Colonic mucosa (tissue), 4 donors: ENCODE data around the gene SMTNL2. TPM values are rescaled to one million over a fixed set of nuclear protein-coding genes. Genes with fewer than 3 reads are reported as not detected.

Source experiments
- DNase-seq: peaks from one replicate; pipeline ENCODE4 v3.0.0-alpha.2; 2020
- H3K27ac ChIP-seq: fragments of 200-600 bp; one replicate; pipeline ENCODE4 v1.8.0; 2021
- H3K27me3 ChIP-seq: fragments of 200-600 bp; one replicate; pipeline ENCODE4 v1.8.0; 2021
- H3K36me3 ChIP-seq: fragments of 200-600 bp; one replicate; pipeline ENCODE4 v1.8.0; 2021
- H3K4me1 ChIP-seq: fragments of 200-600 bp; one replicate; pipeline ENCODE4 v1.8.0; 2021; ENCODE audit warnings: mild to moderate bottlenecking
- H3K4me3 ChIP-seq: fragments of 200-600 bp; one replicate; pipeline ENCODE4 v1.8.0; 2021
- H3K9ac ChIP-seq, 2 donors: one replicate each; pipeline ENCODE4 v1.7.0; 2013; ENCODE audit warnings: control low read depth in 2 of 2, low read depth in 2 of 2, low read length in 2 of 2
- H3K9me3 ChIP-seq: fragments of 200-600 bp; one replicate; pipeline ENCODE4 v1.8.0; 2021
- intact Hi-C: fragments of 100-400 bp; cut with DNase I; formaldehyde crosslinking; loops from one replicate; pipeline ENCODE4 v1.14.1; 2022
- total RNA-seq, 2 donors: library from RNA; stranded (reverse); fragmentation: NEBNext Ultra II Directional in 1 of 2; extraction: Animal tissue kit (Norgen Biotek cat#: 25700) in 1 of 2; gene quantifications; one replicate each; pipeline ENCODE4 v1.2.1, GENCODE V29; 2021
- TF ChIP-seq, protein P1 (sequence below): fragments of 200-600 bp; IDR thresholded peaks from one replicate; pipeline ENCODE4 v1.8.0; 2022; ENCODE audit warnings: antibody characterized with exemption, mild to moderate bottlenecking
- donor health status: healthy.
- donor health status: DM: no; HTN: no; CAD: no.
- donor health status: DM: no; HTN: no; CAD: no.

Gene SMTNL2
- total RNA-seq, 2 donors from 2014 or later, result 0.27 TPM; not detected in 1

- TF ChIP-seq, protein P1, sequence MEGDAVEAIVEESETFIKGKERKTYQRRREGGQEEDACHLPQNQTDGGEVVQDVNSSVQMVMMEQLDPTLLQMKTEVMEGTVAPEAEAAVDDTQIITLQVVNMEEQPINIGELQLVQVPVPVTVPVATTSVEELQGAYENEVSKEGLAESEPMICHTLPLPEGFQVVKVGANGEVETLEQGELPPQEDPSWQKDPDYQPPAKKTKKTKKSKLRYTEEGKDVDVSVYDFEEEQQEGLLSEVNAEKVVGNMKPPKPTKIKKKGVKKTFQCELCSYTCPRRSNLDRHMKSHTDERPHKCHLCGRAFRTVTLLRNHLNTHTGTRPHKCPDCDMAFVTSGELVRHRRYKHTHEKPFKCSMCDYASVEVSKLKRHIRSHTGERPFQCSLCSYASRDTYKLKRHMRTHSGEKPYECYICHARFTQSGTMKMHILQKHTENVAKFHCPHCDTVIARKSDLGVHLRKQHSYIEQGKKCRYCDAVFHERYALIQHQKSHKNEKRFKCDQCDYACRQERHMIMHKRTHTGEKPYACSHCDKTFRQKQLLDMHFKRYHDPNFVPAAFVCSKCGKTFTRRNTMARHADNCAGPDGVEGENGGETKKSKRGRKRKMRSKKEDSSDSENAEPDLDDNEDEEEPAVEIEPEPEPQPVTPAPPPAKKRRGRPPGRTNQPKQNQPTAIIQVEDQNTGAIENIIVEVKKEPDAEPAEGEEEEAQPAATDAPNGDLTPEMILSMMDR, result no peak
- Histone ChIP-seq H3K27me3 (no peaks in the 10 kb centered on the region), H3K9me3 (no peaks in the 10 kb centered on the region), H3K36me3 (no peaks in the 10 kb centered on the region), H3K9ac (peak within 1 kb of the TSS; percentile 77 to 95), H3K27ac (peak within 1 kb of the TSS; percentile 80), H3K4me3 (peak within 1 kb of the TSS; percentile 38), H3K4me1 (peaks cover 8% of the 10 kb centered on the region)
- DNase-seq, result peak; percentile 94
- intact Hi-C loops, result no loop called here
These were observed 23.9 kb upstream of the SMTNL2 start, which contains the start of gene GGT6 for GRCh38 chr17:4560421-4560820. GGT6 (minus strand) TSS chr17:4560577; CDS start chr17:4560521, 56 bp downstream.

- H3K9ac ChIP-seq, result peak overlapping the region in 1 of 2 donors; percentile 95
- peaks cover 8% of the 10 kb centered on the region for H3K4me1 ChIP-seq
- intact Hi-C loops, result no loop called here
- TF ChIP-seq, protein P1, result no peak
- H3K27ac ChIP-seq, result peak overlapping the region; percentile 80
- no peak overlapping the region for H3K4me3 ChIP-seq
- H3K36me3 ChIP-seq, result no peaks in the 10 kb centered on the region
- no peaks in the 10 kb centered on the region for H3K9me3 ChIP-seq
- H3K27me3 ChIP-seq, result no peaks in the 10 kb centered on the region
- DNase-seq, result peak; percentile 54
These were observed 23.5 kb upstream of the SMTNL2 start for GRCh38 chr17:4560837-4561256.

DNA sequence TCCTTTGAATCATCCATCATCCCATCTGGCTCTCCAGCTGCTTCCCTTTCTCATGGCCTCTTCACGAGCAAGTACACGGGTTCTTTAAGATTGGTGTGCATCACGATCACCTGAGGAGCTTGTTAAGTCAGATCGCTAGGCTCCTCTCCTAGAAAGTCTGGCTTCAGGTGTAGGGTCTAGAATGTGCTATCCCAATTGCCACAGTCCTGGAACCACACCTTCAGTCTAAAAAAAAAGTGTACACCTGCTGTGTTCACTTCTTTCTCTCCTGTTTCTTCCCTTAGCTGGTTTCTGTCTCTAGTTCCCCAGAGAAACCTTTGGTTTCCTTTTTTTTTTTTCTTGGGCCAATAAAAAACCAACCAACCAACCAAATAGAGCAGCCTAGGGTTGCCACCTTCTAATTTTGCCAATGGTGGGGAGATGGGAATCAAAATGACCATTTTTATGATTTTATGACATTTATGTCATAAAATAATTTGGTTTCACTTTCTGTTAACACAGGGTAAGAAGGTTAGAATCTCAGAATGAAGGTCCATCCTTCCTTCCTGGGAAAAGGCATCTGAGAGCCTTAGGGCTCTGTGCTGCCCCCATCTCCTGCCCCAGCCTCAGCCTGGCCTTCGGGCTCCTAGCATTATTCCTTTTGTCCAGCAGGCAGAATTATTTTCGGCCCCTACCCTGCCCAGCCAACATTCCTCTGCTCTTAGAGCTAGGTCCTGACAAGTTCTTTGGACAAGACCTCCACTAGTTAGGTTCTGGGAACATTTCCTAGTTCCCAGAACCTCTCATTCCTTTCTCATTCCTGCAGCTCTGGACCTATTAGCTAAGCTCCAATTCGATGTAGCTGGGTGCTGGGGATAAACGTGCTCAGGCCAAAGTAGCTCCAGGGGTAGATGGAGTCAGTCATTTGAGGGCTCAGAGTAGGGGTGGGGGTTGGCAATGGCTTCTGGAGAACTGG, 22.0 kb upstream of the SMTNL2 start:
- H3K9ac ChIP-seq, result peak overlapping the region in 1 of 2 donors; percentile 56

GRCh38 chr17:4565209-4566141, 18.9 kb upstream of the SMTNL2 start:
- H3K36me3 ChIP-seq, result no peaks in the 10 kb centered on the region
- TF ChIP-seq, protein P1, result peak; percentile 81
- no peak overlapping the region for H3K9ac ChIP-seq
- H3K4me1 ChIP-seq, result peaks cover 8% of the 10 kb centered on the region
- H3K9me3 ChIP-seq, result no peaks in the 10 kb centered on the region
- DNase-seq, result peak; percentile 82
- intact Hi-C loops, result loop anchor here (2.0 kb wide), 1 partner anchor 59 kb away; no protein-coding TSS in a partner anchor
- no peak overlapping the region for H3K27ac ChIP-seq
- no peaks in the 10 kb centered on the region for H3K27me3 ChIP-seq
- H3K4me3 ChIP-seq, result no peak overlapping the region

More for the DNA sequence above, 22.0 kb upstream of the SMTNL2 start:
- no peak overlapping the region for H3K4me3 ChIP-seq
- peaks cover 8% of the 10 kb centered on the region for H3K4me1 ChIP-seq
- TF ChIP-seq, protein P1, result no peak
- no peaks in the 10 kb centered on the region for H3K27me3 ChIP-seq
- H3K27ac ChIP-seq, result peak overlapping the region; percentile 80
- peak; percentile 52 for DNase-seq
- H3K9me3 ChIP-seq, result no peaks in the 10 kb centered on the region
- intact Hi-C loops, result no loop called here
- no peaks in the 10 kb centered on the region for H3K36me3 ChIP-seq

GRCh38 chr17:4566785-4567184, 17.5 kb upstream of the SMTNL2 start:
- Histone ChIP-seq H3K9me3 (no peaks in the 10 kb centered on the region), H3K4me1 (peaks cover 4% of the 10 kb centered on the region), H3K27me3 (no peaks in the 10 kb centered on the region), H3K9ac (no peak overlapping the region), H3K36me3 (no peaks in the 10 kb centered on the region), H3K4me3 (no peak overlapping the region), H3K27ac (no peak overlapping the region)
- peak; percentile 78 for DNase-seq
- intact Hi-C loops, result loop anchor here (2.0 kb wide), 1 partner anchor 58 kb away; no protein-coding TSS in a partner anchor
- TF ChIP-seq, protein P1, result peak; percentile 63
